ENCODE measurements around the gene MBP. TPM values are rescaled to one million over a fixed set of nuclear protein-coding genes. Genes with fewer than 3 reads are reported as not detected.

MBP gene
- total RNA-seq, 2 experiments from 2014 or later: 138 to 148 TPM

DNA sequence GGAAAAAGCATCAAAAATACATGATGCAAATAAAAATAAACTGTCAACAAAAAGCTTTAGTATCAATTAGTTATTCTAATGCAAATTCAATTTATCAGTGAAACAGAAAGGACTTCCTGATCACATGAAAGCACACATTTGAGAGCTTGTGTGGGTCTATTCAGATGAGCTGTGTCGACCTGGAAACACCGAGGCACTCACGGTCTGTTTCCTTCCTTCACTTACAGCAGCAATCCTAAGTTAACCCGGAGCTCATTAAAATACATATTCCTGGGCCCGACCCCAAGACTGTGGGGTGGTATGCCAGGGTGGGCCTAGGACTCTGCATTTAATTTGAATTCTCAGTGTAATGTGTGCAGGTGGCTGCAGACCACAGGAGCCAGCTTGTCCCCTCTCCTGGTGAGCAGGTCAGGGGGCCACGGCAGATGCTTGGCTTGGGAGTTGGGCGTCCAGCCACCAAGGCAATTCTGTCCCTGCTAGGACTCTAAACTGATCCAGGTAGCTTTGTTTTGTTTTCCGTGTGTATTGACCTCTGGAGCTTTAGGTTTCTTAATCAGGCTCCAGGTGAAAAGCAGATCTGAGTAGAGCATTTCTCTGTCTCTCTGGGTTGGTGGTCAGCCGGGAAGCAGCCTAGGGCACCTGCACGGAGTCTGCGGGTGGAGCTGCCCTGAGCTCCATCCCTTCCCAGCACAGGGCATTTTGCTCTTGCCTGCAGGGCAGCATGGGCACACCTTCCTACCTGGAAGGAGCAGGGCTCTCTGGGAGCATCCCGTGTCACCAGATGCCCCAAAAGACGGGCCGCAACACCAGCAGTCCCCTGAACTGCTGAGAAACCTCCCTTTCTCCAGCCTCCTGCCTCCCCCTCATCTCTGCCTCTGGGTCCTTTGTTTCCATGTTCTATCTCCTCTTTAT lies 9.0 kb downstream of the MBP start:
- peak overlapping the region; percentile 85 for H3K4me3 Mint-ChIP-seq
- POLR2A ChIA-PET: interaction anchor here (0.9 to 2.8 kb wide), 7 partner anchors 9 to 69 kb away, joined by 3 to 20 read pairs (median 7); partner anchors contain the start of gene MBP
- H3K27ac Mint-ChIP-seq: peak overlapping the region; percentile 96
- peaks cover 71% of the 10 kb centered on the region for H3K4me1 Mint-ChIP-seq
- peak; percentile 13 for ATAC-seq (ENCODE audit: low read depth)
- DNase-seq: no peak
- no peaks in the 10 kb centered on the region for H3K27me3 Mint-ChIP-seq
- H3K9me3 Mint-ChIP-seq: peaks cover 2% of the 10 kb centered on the region
- peaks cover 44% of the 10 kb centered on the region for H3K36me3 Mint-ChIP-seq

- POLR2A ChIA-PET: interaction anchor here (1.2 to 1.3 kb wide), 2 partner anchors 10 to 19 kb away, joined by 3 to 4 read pairs; no protein-coding TSS in a partner anchor
- Mint-ChIP-seq H3K27ac (peak overlapping the region; percentile 8), H3K9me3 (peaks cover 2% of the 10 kb centered on the region), H3K4me1 (peaks cover 59% of the 10 kb centered on the region), H3K36me3 (peaks cover 36% of the 10 kb centered on the region), H3K27me3 (no peaks in the 10 kb centered on the region), H3K4me3 (no peak overlapping the region)
- no peak for DNase-seq
- ATAC-seq (ENCODE audit: low read depth): no peak
Measured at GRCh38 chr18:77121523-77121922, 11.1 kb downstream of the MBP start.

- DNase-seq: no peak
- ATAC-seq (ENCODE audit: low read depth): no peak
- Mint-ChIP-seq H3K4me3 (no peak overlapping the region), H3K4me1 (peaks cover 57% of the 10 kb centered on the region), H3K36me3 (peaks cover 37% of the 10 kb centered on the region), H3K9me3 (peaks cover 2% of the 10 kb centered on the region), H3K27ac (no peak overlapping the region), H3K27me3 (no peaks in the 10 kb centered on the region)
- POLR2A ChIA-PET: no interaction called here
Measured at GRCh38 chr18:77119851-77120491, 12.6 kb downstream of the MBP start.

GRCh38 chr18:77119101-77119850 lies 13.3 kb downstream of the MBP start:
- Mint-ChIP-seq H3K36me3 (peaks cover 36% of the 10 kb centered on the region), H3K27ac (peak overlapping the region; percentile 34), H3K27me3 (no peaks in the 10 kb centered on the region), H3K4me3 (no peak overlapping the region), H3K4me1 (peaks cover 56% of the 10 kb centered on the region), H3K9me3 (peaks cover 2% of the 10 kb centered on the region)
- ATAC-seq (ENCODE audit: low read depth) (no peak), DNase-seq (no peak)
- POLR2A ChIA-PET: no interaction called here

GRCh38 chr18:77118256-77119090 lies 14.1 kb downstream of the MBP start:
- ATAC-seq (ENCODE audit: low read depth) (no peak), DNase-seq (no peak)
- Mint-ChIP-seq H3K36me3 (peaks cover 37% of the 10 kb centered on the region), H3K4me3 (peak overlapping the region; percentile 47), H3K4me1 (peaks cover 53% of the 10 kb centered on the region), H3K27me3 (no peaks in the 10 kb centered on the region), H3K27ac (peak overlapping the region; percentile 74), H3K9me3 (peaks cover 2% of the 10 kb centered on the region)
- POLR2A ChIA-PET: no interaction called here

DNA sequence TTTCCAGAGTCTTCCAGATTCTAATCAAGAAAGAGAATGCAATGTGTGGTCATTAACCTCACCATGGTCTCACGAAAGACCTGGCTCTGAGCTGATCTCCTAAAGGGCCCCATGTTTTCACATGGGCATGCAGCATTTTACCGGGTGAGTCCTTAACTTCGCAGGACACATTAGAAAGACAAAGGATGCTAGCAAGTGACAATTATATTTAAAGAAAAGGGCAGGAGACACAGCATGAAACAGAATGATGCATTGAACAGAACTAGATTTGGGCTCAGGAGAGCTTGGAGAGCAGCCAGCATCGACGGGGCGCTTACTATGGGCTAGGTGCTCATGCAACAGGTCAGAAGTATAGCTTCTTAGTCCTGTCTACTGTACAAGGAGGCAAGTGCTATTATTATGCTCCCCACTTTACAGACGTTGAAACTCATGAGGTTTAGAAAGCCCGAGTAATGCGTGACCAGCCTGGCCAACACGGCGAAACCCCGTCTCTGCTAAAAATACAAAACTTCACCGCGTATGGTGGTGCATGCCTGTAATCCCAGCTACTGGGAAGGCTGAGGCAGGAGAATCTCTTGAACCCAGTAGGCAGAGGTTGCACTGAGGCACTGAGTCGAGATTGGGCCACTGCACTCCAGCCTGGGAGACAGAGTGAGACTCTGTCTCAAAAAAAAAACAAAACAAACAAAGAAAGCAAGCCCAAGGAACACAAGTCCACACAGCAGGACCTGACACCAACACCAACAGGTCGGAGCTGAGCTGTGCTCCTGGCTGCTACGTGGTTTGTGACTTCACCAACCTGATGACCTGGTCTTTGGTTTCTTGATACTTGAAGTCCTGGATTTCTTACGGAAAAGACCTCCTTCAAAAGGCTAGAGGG lies 16.1 kb downstream of the MBP start:
- H3K9me3 Mint-ChIP-seq: peaks cover 2% of the 10 kb centered on the region
- DNase-seq: no peak
- no peak for ATAC-seq (ENCODE audit: low read depth)
- H3K4me1 Mint-ChIP-seq: peaks cover 47% of the 10 kb centered on the region
- peaks cover 41% of the 10 kb centered on the region for H3K36me3 Mint-ChIP-seq
- POLR2A ChIA-PET: interaction anchor here (1.6 kb wide), 1 partner anchor 19 kb away, joined by 4 read pairs; no protein-coding TSS in a partner anchor
- H3K4me3 Mint-ChIP-seq: no peak overlapping the region
- H3K27me3 Mint-ChIP-seq: no peaks in the 10 kb centered on the region
- peak overlapping the region; percentile 54 for H3K27ac Mint-ChIP-seq

DNA sequence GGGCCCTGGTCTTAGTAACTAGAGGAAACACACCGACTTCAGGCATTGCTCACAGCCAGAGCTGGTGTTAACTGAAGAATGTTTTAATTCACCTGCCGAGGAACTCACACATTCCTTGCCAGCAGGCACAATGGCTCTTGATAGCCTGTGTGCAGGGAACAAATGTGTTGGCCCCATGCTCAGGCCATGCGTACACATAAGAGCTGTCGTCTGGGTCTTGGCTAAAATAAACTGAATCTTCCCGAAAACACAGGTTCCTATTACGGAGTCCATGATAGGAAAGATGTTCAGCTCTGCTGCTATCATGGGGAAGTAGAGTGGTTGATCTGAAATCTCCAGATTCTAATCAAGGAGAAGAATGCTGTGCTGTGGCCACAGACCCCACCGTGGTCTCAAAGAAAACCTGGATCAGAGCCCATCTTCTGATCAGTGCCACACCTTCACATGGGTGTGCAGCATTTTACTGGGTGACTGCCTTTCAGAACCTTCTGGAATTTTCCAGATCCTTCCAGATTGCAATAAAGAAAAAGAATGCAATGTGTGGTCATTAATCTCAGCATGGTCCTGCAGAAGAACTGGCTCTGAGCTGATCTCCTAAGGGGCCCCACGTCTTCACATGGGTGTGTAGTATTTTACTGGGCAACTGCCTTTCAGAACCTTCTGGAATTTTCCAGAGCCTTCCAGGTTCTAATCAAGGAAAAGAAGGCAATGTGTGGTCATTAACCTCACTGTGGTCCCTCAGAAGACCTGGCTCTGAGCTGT lies 17.2 kb downstream of the MBP start:
- Mint-ChIP-seq H3K9me3 (peaks cover 2% of the 10 kb centered on the region), H3K36me3 (peaks cover 35% of the 10 kb centered on the region), H3K27me3 (no peaks in the 10 kb centered on the region), H3K4me3 (peak overlapping the region; percentile 39), H3K4me1 (peaks cover 45% of the 10 kb centered on the region), H3K27ac (peak overlapping the region; percentile 72)
- DNase-seq (no peak), ATAC-seq (ENCODE audit: low read depth) (no peak)
- POLR2A ChIA-PET: interaction anchor here (0.8 to 1.6 kb wide), 3 partner anchors 10 to 18 kb away, joined by 3 to 4 read pairs (median 4); no protein-coding TSS in a partner anchor

- DNase-seq (no peak), ATAC-seq (ENCODE audit: low read depth) (peak; percentile 45)
- Mint-ChIP-seq H3K27ac (peak overlapping the region; percentile 72), H3K27me3 (no peaks in the 10 kb centered on the region), H3K9me3 (peaks cover 2% of the 10 kb centered on the region), H3K36me3 (peaks cover 40% of the 10 kb centered on the region), H3K4me1 (peaks cover 46% of the 10 kb centered on the region), H3K4me3 (peak overlapping the region; percentile 39)
- POLR2A ChIA-PET: interaction anchor here (0.8 to 1.6 kb wide), 5 partner anchors 9 to 17 kb away, joined by 3 to 4 read pairs (median 3); no protein-coding TSS in a partner anchor
Measured at GRCh38 chr18:77114415-77115191, 18.0 kb downstream of the MBP start.

GRCh38 chr18:77114152-77114414 lies 18.5 kb downstream of the MBP start:
- Mint-ChIP-seq H3K4me3 (no peak overlapping the region), H3K4me1 (peaks cover 47% of the 10 kb centered on the region), H3K9me3 (peaks cover 2% of the 10 kb centered on the region), H3K27ac (no peak overlapping the region), H3K27me3 (no peaks in the 10 kb centered on the region), H3K36me3 (peaks cover 43% of the 10 kb centered on the region)
- POLR2A ChIA-PET: interaction anchor here (0.9 to 1.6 kb wide), 3 partner anchors 9 to 17 kb away, joined by 3 to 4 read pairs (median 3); no protein-coding TSS in a partner anchor
- ATAC-seq (ENCODE audit: low read depth): no peak
- DNase-seq: no peak

DNA sequence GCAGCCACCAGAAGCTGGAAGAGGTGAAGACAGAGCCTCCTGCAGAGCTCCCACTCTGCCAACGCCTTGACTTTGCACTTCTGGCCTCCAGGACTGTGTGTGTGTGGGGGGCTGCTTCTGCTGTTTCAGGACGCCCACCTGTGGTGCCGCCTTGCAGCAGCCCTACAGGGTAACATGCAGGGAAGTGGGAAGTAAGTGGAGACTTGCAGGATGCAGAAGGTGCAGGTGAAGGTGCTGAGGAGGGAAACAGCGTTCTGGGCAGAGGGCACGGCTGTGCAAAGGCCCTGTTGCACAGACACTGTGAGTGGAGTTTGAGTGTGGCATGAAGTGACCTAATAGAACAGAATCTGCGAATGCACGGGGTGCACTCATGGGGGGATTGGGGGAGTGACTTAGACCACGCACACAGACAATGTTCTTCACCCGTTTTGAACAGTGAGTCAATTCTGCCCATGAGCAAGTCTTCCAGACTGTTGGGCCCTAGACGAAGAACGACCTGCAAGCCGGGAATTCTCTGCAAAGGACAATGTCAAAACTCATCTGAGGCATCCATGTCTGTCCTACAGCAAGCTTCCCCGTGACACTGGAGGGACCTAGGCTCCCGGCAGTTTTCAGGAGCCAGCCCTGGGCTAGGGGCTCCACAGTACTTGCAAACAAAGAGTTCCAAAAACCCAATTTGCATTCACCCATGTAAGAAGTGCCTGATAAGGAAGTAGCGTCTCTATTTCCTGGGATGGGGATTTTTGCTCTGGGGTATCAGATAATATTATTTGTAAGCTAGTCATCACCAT lies 19.0 kb downstream of the MBP start:
- POLR2A ChIA-PET: interaction anchor here (0.9 to 1.6 kb wide), 3 partner anchors 8 to 18 kb away, joined by 3 to 4 read pairs (median 3); no protein-coding TSS in a partner anchor
- ATAC-seq (ENCODE audit: low read depth): no peak
- DNase-seq: no peak
- peak overlapping the region; percentile 59 for H3K27ac Mint-ChIP-seq
- peaks cover under 1% of the 10 kb centered on the region for H3K9me3 Mint-ChIP-seq
- H3K36me3 Mint-ChIP-seq: peaks cover 42% of the 10 kb centered on the region
- peaks cover 45% of the 10 kb centered on the region for H3K4me1 Mint-ChIP-seq
- no peaks in the 10 kb centered on the region for H3K27me3 Mint-ChIP-seq
- no peak overlapping the region for H3K4me3 Mint-ChIP-seq

All from activated naive CD8-positive, alpha-beta T cell treated with anti-CD3 and anti-CD28 coated beads, Interleukin-2, amount 10 ng/mL, durations not matched to agents 7 days and 5 days (primary cell).